Measurements from ENCODE around the gene OR2F1. TPM values are rescaled to one million over a fixed set of nuclear protein-coding genes. Genes with fewer than 3 reads are reported as not detected.

Gene OR2F1
- polyA plus RNA-seq, 2 of the 4 experiments (the other 2 are of a cell fraction) = not detected

DNA sequence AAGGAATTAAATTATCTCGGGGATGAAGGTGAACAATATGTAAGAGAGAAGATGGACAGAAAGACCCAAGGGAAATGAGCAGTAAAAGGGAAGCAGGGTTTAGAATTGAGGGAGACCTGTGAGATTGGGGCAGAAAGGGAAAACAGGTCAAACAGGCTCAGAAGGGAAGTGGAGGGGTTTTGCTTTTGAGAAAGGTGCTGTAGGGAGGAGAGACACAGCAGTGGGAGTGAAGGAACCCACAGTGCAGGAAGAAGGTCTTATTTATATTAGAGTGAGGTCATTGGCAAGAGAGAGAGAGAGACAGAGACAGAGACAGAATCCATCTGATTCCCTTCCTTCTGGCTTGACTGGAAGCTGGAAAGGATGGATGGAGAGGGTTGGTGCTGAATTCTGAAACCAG is 49.1 kb upstream of the OR2F1 start (continued):
- TF ChIP-seq ZSCAN20 (CRISPR knock-in tag; IDR thresholded peaks at IDR 0.05) (no peak), MAFK (IDR thresholded peaks at IDR 0.05; ENCODE audit: partially characterized antibody) (no peak)

DNA sequence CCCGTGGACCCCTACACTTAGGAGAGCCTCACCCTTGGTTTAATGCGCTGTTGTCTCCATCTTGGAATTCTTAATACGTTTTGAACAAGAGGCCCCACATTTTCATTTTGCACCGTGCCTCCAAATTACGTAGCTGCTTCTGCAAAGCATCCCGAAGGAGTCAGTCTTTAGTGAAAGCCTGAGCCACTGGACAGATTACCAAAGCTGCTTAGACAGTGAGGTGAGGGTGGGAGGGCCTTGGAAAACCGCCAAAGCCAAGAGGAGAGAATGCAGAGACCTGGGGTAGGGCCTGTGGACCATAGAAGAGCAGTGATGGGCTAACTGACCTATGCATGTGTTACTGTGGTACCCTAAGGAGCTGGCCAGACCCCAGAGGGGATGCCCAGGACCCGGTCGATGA is 48.5 kb upstream of the OR2F1 start:
- Histone ChIP-seq H3K27ac (no peak overlapping the region), H3K4me1 (no peaks in the 10 kb centered on the region), H3K4me3 (no peak overlapping the region), H3K4me2 (no peak overlapping the region), H3K9me3 (no peaks in the 10 kb centered on the region)
- 64% methylated on average over 9 of the region's 9 CpGs for WGBS (ENCODE audit: missing lambda C conversion rate)
- ChIA-PET POLR2A (no interaction called here), CTCF (interaction anchor here (0.6 to 1.2 kb wide), 2 partner anchors 106 to 486 kb away, joined by 4 read pairs; no protein-coding TSS in a partner anchor)
- FAIRE-seq (no peak), ATAC-seq (no peak), DNase-seq (ENCODE audit: low read depth in 1 of 2, low spot score in 1 of 2) (no peak)
- TF ChIP-seq, protein P1, sequence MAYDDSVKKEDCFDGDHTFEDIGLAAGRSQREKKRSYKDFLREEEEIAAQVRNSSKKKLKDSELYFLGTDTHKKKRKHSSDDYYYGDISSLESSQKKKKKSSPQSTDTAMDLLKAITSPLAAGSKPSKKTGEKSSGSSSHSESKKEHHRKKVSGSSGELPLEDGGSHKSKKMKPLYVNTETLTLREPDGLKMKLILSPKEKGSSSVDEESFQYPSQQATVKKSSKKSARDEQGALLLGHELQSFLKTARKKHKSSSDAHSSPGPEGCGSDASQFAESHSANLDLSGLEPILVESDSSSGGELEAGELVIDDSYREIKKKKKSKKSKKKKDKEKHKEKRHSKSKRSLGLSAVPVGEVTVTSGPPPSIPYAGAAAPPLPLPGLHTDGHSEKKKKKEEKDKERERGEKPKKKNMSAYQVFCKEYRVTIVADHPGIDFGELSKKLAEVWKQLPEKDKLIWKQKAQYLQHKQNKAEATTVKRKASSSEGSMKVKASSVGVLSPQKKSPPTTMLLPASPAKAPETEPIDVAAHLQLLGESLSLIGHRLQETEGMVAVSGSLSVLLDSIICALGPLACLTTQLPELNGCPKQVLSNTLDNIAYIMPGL (CRISPR knock-in tag; IDR thresholded peaks at IDR 0.05; ENCODE audit: borderline replicate concordance) = no peak
- TF ChIP-seq HOXA7 (CRISPR knock-in tag; IDR thresholded peaks at IDR 0.05) (no peak), POLR2AphosphoS2 (conservative IDR thresholded peaks at IDR 0.05; ENCODE audit: low read length) (no peak), ESRRA (IDR thresholded peaks at IDR 0.05; ENCODE audit: borderline replicate concordance, low read length) (no peak), CHD2 (IDR thresholded peaks at IDR 0.05; ENCODE audit: low read length, partially characterized antibody) (no peak), EP300 (IDR thresholded peaks at IDR 0.05) (no peak), RFX5 (IDR thresholded peaks at IDR 0.05) (no peak), BHLHE40 (IDR thresholded peaks at IDR 0.05; ENCODE audit: low read depth, low read length) (no peak), KDM5A (IDR thresholded peaks at IDR 0.05) (no peak), MAFK (IDR thresholded peaks at IDR 0.05; ENCODE audit: partially characterized antibody) (no peak)
- TF ChIP-seq, protein P2, sequence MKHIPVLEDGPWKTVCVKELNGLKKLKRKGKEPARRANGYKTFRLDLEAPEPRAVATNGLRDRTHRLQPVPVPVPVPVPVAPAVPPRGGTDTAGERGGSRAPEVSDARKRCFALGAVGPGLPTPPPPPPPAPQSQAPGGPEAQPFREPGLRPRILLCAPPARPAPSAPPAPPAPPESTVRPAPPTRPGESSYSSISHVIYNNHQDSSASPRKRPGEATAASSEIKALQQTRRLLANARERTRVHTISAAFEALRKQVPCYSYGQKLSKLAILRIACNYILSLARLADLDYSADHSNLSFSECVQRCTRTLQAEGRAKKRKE (CRISPR knock-in tag; IDR thresholded peaks at IDR 0.05; ENCODE audit: low read depth) = no peak

DNA sequence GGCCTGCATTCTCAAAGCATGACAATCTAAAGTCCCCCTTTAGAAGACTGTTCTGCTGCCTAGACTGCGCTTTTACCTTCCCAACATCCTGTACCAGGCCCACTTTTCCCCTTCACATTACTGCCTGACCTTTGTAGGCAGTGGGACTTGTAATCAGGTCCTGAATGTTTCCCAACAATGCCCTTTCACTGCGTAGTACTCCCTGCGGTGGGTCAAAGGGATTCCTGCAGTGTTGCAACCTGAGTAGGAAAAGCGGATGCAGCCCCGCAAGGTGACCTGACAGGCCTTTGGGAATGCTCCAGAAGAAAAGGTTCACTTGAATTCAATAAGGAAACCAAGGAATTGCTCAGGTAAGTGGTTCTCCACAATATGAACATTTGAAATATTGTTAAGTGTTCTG is 47.7 kb upstream of the OR2F1 start:
- ATAC-seq (no peak), DNase-seq (ENCODE audit: low read depth in 1 of 2, low spot score in 1 of 2) (no peak), FAIRE-seq (no peak)
- CTCF ChIA-PET = interaction anchor here (0.6 kb wide), 1 partner anchor 485 kb away, joined by 4 read pairs; no protein-coding TSS in a partner anchor
- Histone ChIP-seq H3K4me2 (no peak overlapping the region), H3K4me1 (no peaks in the 10 kb centered on the region), H3K4me3 (no peak overlapping the region), H3K9me3 (no peaks in the 10 kb centered on the region), H3K27ac (no peak overlapping the region)
- TF ChIP-seq HOXB5 (CRISPR knock-in tag; IDR thresholded peaks at IDR 0.05) (no peak), ZSCAN20 (CRISPR knock-in tag; IDR thresholded peaks at IDR 0.05) (no peak), RFX5 (IDR thresholded peaks at IDR 0.05) (no peak), FOSL2 (IDR thresholded peaks at IDR 0.05) (no peak), FOSL2 (CRISPR knock-in tag; IDR thresholded peaks at IDR 0.05) (no peak), TFCP2L1 (CRISPR knock-in tag; IDR thresholded peaks at IDR 0.05) (no peak), CHD4 (IDR thresholded peaks at IDR 0.05; ENCODE audit: borderline replicate concordance) (no peak), HOXB13 (CRISPR knock-in tag; IDR thresholded peaks at IDR 0.05; ENCODE audit: low read depth) (no peak), NFE2L2 (conservative IDR thresholded peaks at IDR 0.05; ENCODE audit: low read length) (no peak), RCOR1 (IDR thresholded peaks at IDR 0.05; ENCODE audit: low read depth, low read length) (no peak), POLR2AphosphoS2 (conservative IDR thresholded peaks at IDR 0.05; ENCODE audit: low read length) (no peak), CHD2 (IDR thresholded peaks at IDR 0.05; ENCODE audit: low read length, partially characterized antibody) (no peak), FOXS1 (CRISPR knock-in tag; IDR thresholded peaks at IDR 0.05) (no peak), CBX2 (IDR thresholded peaks at IDR 0.05; ENCODE audit: borderline replicate concordance, low read depth) (no peak), SREBF2 (IDR thresholded peaks at IDR 0.05) (no peak), JUN (IDR thresholded peaks at IDR 0.05) (no peak)
- TF ChIP-seq, protein P3, sequence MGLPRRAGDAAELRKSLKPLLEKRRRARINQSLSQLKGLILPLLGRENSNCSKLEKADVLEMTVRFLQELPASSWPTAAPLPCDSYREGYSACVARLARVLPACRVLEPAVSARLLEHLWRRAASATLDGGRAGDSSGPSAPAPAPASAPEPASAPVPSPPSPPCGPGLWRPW (IDR thresholded peaks at IDR 0.05) = no peak
- TF ChIP-seq, protein P4, sequence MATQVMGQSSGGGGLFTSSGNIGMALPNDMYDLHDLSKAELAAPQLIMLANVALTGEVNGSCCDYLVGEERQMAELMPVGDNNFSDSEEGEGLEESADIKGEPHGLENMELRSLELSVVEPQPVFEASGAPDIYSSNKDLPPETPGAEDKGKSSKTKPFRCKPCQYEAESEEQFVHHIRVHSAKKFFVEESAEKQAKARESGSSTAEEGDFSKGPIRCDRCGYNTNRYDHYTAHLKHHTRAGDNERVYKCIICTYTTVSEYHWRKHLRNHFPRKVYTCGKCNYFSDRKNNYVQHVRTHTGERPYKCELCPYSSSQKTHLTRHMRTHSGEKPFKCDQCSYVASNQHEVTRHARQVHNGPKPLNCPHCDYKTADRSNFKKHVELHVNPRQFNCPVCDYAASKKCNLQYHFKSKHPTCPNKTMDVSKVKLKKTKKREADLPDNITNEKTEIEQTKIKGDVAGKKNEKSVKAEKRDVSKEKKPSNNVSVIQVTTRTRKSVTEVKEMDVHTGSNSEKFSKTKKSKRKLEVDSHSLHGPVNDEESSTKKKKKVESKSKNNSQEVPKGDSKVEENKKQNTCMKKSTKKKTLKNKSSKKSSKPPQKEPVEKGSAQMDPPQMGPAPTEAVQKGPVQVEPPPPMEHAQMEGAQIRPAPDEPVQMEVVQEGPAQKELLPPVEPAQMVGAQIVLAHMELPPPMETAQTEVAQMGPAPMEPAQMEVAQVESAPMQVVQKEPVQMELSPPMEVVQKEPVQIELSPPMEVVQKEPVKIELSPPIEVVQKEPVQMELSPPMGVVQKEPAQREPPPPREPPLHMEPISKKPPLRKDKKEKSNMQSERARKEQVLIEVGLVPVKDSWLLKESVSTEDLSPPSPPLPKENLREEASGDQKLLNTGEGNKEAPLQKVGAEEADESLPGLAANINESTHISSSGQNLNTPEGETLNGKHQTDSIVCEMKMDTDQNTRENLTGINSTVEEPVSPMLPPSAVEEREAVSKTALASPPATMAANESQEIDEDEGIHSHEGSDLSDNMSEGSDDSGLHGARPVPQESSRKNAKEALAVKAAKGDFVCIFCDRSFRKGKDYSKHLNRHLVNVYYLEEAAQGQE (IDR thresholded peaks at IDR 0.05) = no peak
- TF ChIP-seq, protein P5, sequence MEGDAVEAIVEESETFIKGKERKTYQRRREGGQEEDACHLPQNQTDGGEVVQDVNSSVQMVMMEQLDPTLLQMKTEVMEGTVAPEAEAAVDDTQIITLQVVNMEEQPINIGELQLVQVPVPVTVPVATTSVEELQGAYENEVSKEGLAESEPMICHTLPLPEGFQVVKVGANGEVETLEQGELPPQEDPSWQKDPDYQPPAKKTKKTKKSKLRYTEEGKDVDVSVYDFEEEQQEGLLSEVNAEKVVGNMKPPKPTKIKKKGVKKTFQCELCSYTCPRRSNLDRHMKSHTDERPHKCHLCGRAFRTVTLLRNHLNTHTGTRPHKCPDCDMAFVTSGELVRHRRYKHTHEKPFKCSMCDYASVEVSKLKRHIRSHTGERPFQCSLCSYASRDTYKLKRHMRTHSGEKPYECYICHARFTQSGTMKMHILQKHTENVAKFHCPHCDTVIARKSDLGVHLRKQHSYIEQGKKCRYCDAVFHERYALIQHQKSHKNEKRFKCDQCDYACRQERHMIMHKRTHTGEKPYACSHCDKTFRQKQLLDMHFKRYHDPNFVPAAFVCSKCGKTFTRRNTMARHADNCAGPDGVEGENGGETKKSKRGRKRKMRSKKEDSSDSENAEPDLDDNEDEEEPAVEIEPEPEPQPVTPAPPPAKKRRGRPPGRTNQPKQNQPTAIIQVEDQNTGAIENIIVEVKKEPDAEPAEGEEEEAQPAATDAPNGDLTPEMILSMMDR (IDR thresholded peaks at IDR 0.05) = no peak
- WGBS (ENCODE audit: missing lambda C conversion rate) = 88% methylated on average over 5 of the region's 5 CpGs
- POLR2A ChIA-PET = no interaction called here
